Erythroblast (primary cell): Measurements from ENCODE around the gene CWC25.
A peak's percentile ranks its signal among the peaks of the same experiment; 100 is the strongest.

Experiments used
- GATA1 ChIP-seq: IDR thresholded peaks from 2 replicates; pipeline ENCODE4 v1.6.1; 2011; ENCODE audit warnings: low read depth, mild to moderate bottlenecking, control low read depth, low read length, moderate library complexity
- POLR2A ChIP-seq: IDR thresholded peaks from 2 replicates; pipeline ENCODE4 v1.6.1; 2011; ENCODE audit warnings: mild to moderate bottlenecking, low read length

DNA sequence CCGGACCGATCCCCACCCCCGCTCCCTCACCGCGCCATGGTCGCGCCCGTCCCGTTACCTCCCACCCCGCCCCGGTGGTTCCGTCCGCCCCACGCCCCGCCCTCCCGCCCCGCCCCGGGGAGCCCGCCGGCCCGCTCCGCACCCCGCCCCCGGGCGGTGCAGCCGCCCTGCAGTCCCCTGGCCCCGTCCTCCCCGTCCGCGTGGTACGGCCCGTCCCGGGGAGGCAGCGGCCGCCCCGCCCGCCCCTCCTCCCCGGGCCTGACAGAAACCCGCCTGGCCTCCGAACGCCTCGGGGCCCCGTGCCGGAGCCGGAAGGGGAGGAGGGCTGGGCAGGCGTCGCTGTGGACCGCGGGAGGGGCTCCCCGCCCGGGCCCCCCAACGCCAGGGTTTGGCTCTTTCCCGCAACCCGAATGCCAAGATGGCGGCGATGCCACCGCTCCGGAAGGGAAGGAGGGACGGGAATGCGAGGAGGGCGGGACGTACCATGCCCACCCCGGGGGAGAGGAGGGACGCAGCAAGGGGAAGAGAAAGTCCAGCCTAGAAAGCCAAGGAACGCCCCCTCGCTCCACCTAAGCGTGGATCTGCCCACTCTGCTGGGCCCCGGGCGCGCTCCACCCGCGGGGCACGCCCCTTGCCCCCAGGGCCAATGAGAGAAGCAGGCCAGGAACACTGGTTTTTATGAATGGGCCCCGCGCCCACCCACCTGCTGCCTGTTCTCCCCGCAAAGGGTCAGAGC lies 25.5 kb downstream of the CWC25 start, which contains the start of gene PIP4K2B:
- TF ChIP-seq POLR2A (peak; percentile 55), GATA1 (no peak)
